Naive B cell (primary cell): Measurements from ENCODE around the gene LCN10. TPM values are rescaled to one million over a fixed set of nuclear protein-coding genes. Genes with fewer than 3 reads are reported as not detected.
A peak's percentile ranks its signal among the peaks of the same experiment; 100 is the strongest.

ENCODE experiments used
- ATAC-seq, 2 donors: fragments of 150-1000 bp; cut with Tn5 transposase; 2 replicates each; pipeline ENCODE4 v1.10.0; 2021; ENCODE audit warnings: low read depth in 2 of 2, mild to moderate bottlenecking in 2 of 2, moderate library complexity in 2 of 2
- DNase-seq: peaks from one replicate; pipeline ENCODE4 v3.0.0; 2022
- H3K27ac Mint-ChIP-seq, 6 donors: one replicate each; pipeline ENCODE4 v1.8.0; 2020 to 2022; ENCODE audit warnings: mild to moderate bottlenecking in 6 of 6, mixed read lengths in 6 of 6, moderate library complexity in 5 of 6, inconsistent platforms in 2 of 6
- H3K27me3 Mint-ChIP-seq, 3 donors: one replicate each; pipeline ENCODE4 v1.8.0; 2021 to 2022; ENCODE audit warnings: mixed read lengths in 3 of 3, mild to moderate bottlenecking in 1 of 3
- H3K36me3 Mint-ChIP-seq, 2 donors: one replicate each; pipeline ENCODE4 v1.8.0; 2020 to 2022; ENCODE audit warnings: mixed read lengths in 2 of 2, inconsistent platforms in 1 of 2, mild to moderate bottlenecking in 1 of 2
- H3K4me1 Mint-ChIP-seq, 3 donors: one replicate each; pipeline ENCODE4 v1.8.0; 2020 to 2022; ENCODE audit warnings: mixed read lengths in 3 of 3, inconsistent platforms in 1 of 3, mild to moderate bottlenecking in 1 of 3, moderate library complexity in 1 of 3
- H3K4me3 Mint-ChIP-seq, 8 donors: one replicate each; pipeline ENCODE4 v1.8.0; 2020 to 2022; ENCODE audit warnings: mild to moderate bottlenecking in 8 of 8, mixed read lengths in 8 of 8, moderate library complexity in 8 of 8, inconsistent platforms in 2 of 8
- H3K9me3 Mint-ChIP-seq, 7 donors: one replicate each; pipeline ENCODE4 v1.8.0; 2020 to 2022; ENCODE audit warnings: mixed read lengths in 7 of 7, mild to moderate bottlenecking in 5 of 7, inconsistent platforms in 2 of 7, moderate library complexity in 1 of 7
- polyA plus RNA-seq, 6 donors: library from polyadenylated mRNA; unstranded; fragments of 300-500 nt; fragmentation: Illumina TruSeq; gene quantifications; one replicate each; pipeline ENCODE4 v1.2.3, GENCODE V29; 2021; ENCODE audit warnings: low read depth in 6 of 6

LCN10 gene
- polyA plus RNA-seq, 6 donors from 2014 or later, result 46.1 to 86.0 (median 65.3) TPM

DNA sequence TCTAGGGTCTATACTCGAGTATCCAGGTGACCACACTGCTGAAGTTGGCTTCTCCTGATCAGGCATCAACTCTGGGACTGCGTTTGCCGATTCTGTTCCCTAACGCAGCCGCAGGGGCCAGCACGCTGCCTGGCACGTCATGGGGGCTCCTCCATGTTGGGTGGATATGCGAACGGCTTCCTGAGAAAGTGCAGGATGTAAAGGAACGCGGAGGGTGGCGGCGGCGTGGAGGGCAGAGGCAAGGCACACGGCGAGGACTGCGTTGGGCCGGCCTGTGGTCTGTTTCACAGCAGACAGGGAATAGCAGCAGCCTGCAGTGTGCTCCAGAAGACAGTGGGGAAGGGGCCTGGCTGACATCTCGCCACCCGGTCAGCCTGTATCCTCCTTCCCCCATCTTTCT, 3.8 kb downstream of the LCN10 start:
- no peak for ATAC-seq

DNA sequence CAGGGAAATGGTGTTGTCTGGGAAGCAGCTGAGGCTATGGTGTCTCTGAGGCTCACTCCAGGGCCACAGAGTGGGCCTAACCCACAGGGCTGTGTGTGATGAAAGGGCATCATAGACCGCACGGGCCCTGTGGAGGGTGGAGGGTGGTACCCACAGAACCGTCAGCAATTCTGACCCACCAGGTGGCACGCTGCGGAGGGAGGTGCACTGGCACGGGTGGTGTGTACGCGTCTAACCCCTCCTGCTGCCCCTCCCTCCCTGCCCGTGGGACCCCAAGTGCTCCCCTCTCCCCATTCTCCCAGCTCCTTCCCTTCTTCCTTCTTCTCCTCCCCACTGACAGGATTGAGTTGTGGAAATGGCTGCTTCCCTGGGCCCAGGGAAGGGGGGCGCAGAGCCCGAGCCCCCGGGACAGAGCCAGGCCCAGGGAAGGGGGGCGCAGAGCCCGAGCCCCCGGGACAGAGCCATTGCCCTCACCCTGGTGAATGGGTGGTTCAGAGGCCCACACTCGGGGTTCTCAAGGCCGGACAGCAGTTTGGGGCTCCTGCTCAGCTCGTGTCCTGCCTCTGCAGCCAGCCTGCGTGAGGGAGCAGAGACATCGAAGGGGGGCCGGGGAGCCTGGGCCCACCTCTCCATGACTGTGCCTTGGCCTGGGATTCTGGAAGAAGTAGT, 6.8 kb downstream of the LCN10 start:
- ATAC-seq, result no peak
- peak overlapping the region in 2 of 6 donors; percentile 13 to 47 for H3K27ac Mint-ChIP-seq
- peak overlapping the region in 1 of 8 donors; percentile 41 for H3K4me3 Mint-ChIP-seq
- H3K27me3 Mint-ChIP-seq, result no peaks in the 10 kb centered on the region
- H3K4me1 Mint-ChIP-seq, result peaks cover 28 to 53% (median 35%) of the 10 kb centered on the region in 3 donors
- no peaks in the 10 kb centered on the region for H3K9me3 Mint-ChIP-seq
- no peak for DNase-seq
- H3K36me3 Mint-ChIP-seq, result peaks cover 0 to 14% of the 10 kb centered on the region in 2 donors

More for the DNA sequence above, 3.8 kb downstream of the LCN10 start:
- H3K27ac Mint-ChIP-seq, result peak overlapping the region in 1 of 6 donors; percentile 78
- H3K9me3 Mint-ChIP-seq, result no peaks in the 10 kb centered on the region
- peaks cover 0 to 14% of the 10 kb centered on the region in 2 donors for H3K36me3 Mint-ChIP-seq
- H3K27me3 Mint-ChIP-seq, result no peaks in the 10 kb centered on the region
- peak overlapping the region in 4 of 8 donors; percentile 32 to 85 (median 53) for H3K4me3 Mint-ChIP-seq
- peaks cover 32 to 57% (median 57%) of the 10 kb centered on the region in 3 donors for H3K4me1 Mint-ChIP-seq
- DNase-seq, result no peak

DNA sequence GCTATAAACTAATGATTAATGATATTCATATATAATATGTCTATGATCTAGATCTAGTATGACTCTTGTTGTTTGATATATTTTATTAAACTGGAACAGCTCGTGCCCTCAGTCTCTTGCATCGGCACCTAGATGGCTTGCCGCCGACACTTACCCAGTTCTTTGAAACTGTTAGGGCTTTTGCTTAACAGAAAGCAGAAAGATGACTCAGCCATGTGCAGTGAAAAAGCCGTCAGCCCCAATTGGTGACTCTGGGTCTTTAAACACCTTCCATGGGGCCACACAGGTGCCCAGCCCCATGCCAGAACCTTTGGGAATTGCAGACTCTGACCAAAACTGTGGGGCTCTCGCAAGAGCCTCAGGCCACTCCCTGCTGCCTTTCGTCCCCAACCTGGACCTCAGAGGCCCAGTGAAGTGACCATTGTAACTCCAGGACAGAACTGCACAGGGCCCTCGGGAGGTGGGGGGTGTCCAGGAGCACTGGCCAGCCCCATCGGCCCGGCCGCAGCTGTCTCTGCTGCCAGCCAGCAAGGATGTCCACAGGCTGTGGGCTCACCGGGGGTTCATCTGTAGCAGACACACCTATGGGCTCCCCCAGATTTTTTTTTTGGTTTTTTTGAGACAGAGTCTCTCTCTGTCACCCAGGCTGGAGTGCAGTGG, 7.8 kb downstream of the LCN10 start:
- Mint-ChIP-seq H3K36me3 (peaks cover 0 to 14% of the 10 kb centered on the region in 2 donors), H3K4me3 (peak overlapping the region in 1 of 8 donors; percentile 41), H3K9me3 (no peaks in the 10 kb centered on the region), H3K27ac (no peak overlapping the region), H3K4me1 (peaks cover 22 to 57% (median 36%) of the 10 kb centered on the region in 3 donors), H3K27me3 (no peaks in the 10 kb centered on the region)
- DNase-seq (no peak), ATAC-seq (no peak)

DNA sequence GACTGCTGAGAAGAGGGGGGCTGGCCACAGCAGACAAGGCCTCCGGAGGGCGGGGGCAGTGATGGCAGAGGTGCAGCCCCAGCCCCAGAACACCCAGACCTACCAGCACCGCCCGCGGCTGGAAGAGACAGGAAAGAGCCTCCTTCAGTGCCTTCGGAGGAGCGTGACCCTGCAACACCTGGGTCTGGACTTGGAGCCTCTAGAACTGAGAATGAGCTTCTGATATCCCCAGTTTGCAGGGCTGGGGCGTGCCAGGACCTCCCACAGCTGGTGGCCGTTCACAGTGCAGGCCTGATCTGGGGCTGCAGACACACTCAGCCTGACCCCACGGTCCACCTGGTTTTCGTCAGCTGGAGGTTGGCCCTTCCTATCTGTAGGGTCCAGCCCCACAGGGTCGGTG, 9.1 kb downstream of the LCN10 start:
- DNase-seq (no peak), ATAC-seq (no peak)
- H3K27me3 Mint-ChIP-seq, result no peaks in the 10 kb centered on the region
- H3K36me3 Mint-ChIP-seq, result peaks cover 0 to 6% of the 10 kb centered on the region in 2 donors
- H3K9me3 Mint-ChIP-seq, result no peaks in the 10 kb centered on the region
- peak overlapping the region in 2 of 8 donors; percentile 23 to 32 for H3K4me3 Mint-ChIP-seq
- H3K27ac Mint-ChIP-seq, result peak overlapping the region in 1 of 6 donors; percentile 61
- H3K4me1 Mint-ChIP-seq, result peaks cover 14 to 52% (median 38%) of the 10 kb centered on the region in 3 donors

DNA sequence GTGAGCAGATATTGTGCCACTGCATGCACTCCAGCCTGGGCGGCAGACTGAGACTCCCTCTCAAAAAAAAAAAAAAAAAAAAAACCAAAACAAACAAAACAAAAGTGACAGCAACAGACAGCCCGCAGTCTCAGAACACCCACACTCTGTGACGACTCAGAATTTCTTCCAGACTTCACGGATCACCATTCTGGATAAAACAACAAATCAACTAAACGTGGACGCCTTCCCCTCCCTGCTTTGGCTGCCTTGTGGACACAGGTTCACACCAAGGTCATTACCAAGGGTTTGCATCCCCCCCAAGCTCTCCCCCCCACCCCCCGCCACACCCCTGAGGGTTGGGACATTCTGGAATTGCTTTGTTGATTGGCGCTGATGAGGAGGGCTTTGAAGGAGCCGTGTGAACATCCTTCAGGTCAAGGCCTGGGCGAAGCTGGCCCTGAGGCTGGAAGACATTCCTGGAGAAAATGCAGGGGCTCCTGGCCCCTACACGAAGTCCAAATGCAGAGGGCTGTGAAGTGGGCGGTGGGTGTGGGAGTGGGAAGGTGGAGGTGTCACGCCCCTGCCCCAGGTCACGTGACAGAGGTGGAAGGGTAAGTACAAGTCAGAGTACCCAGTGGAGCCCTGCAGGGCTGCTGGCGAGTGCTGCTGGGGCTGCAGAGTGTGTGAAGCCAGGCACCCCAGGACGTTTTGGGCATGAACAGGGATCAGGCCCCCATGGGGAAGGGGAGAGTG, 10.1 kb downstream of the LCN10 start:
- Mint-ChIP-seq H3K27ac (no peak overlapping the region), H3K4me3 (peak overlapping the region in 1 of 8 donors; percentile 40), H3K9me3 (no peaks in the 10 kb centered on the region), H3K27me3 (no peaks in the 10 kb centered on the region), H3K36me3 (no peaks in the 10 kb centered on the region), H3K4me1 (peaks cover 8 to 44% (median 29%) of the 10 kb centered on the region in 3 donors)
- no peak for DNase-seq
- no peak for ATAC-seq

DNA sequence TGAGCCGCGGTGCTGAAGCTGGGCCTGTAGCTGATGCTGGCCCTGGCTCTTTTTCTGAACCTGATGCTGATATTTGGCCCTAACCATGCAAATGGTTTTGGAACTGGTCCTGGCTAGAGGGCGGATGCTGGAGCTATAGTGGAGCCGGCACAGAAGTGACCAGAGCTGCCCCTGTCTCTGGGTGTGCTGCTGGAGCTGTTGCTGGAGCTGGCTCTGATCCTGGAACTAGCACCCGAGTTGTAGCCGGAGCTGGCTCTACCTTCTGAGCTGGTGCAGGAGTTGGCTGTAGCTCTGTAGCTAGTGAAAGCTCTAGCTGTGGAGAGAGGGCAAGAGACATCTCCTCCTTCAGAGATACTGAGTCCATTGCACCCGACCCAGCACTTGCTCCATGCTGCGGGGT, 12.8 kb downstream of the LCN10 start:
- no peaks in the 10 kb centered on the region for H3K9me3 Mint-ChIP-seq

DNA sequence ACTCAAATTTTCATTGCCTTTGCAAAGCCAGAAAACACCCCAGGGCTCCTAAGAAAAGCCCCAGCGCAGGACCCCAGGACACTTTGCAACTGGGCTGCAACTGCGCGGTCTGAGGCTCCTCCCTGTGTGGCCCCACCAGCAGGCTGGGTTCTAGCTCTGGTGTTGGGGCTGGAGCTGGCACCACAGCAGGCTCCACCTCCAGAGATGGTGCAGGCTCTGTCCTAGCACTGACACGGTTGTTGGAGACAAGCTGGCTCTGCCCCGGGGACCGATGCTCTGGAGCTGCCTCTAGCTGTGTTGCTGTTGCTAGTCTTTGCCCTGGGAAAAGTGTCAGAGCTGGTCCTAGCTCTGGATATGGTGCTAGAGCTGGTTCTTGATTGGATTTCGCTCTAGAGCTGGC, 13.6 kb downstream of the LCN10 start:
- peaks cover 7 to 14% of the 10 kb centered on the region in 2 donors for H3K36me3 Mint-ChIP-seq
- H3K4me1 Mint-ChIP-seq, result peaks cover 23 to 69% (median 44%) of the 10 kb centered on the region in 3 donors
- H3K27me3 Mint-ChIP-seq, result peaks cover 0 to 3% (median 0%) of the 10 kb centered on the region in 3 donors
- ATAC-seq (no peak), DNase-seq (no peak)
- H3K4me3 Mint-ChIP-seq, result peak overlapping the region; percentile 9 to 95 (median 74)
- peak overlapping the region in 2 of 6 donors; percentile 73 to 92 for H3K27ac Mint-ChIP-seq
- H3K9me3 Mint-ChIP-seq, result no peaks in the 10 kb centered on the region

More for the DNA sequence above, 12.8 kb downstream of the LCN10 start:
- no peak for ATAC-seq
- peak overlapping the region in 3 of 6 donors; percentile 37 to 92 (median 56) for H3K27ac Mint-ChIP-seq
- peaks cover 7 to 9% of the 10 kb centered on the region in 2 donors for H3K36me3 Mint-ChIP-seq
- H3K4me3 Mint-ChIP-seq, result peak overlapping the region; percentile 22 to 95 (median 74)
- peaks cover 19 to 62% (median 39%) of the 10 kb centered on the region in 3 donors for H3K4me1 Mint-ChIP-seq
- DNase-seq, result no peak
- H3K27me3 Mint-ChIP-seq, result peaks cover 0 to 3% (median 0%) of the 10 kb centered on the region in 3 donors

DNA sequence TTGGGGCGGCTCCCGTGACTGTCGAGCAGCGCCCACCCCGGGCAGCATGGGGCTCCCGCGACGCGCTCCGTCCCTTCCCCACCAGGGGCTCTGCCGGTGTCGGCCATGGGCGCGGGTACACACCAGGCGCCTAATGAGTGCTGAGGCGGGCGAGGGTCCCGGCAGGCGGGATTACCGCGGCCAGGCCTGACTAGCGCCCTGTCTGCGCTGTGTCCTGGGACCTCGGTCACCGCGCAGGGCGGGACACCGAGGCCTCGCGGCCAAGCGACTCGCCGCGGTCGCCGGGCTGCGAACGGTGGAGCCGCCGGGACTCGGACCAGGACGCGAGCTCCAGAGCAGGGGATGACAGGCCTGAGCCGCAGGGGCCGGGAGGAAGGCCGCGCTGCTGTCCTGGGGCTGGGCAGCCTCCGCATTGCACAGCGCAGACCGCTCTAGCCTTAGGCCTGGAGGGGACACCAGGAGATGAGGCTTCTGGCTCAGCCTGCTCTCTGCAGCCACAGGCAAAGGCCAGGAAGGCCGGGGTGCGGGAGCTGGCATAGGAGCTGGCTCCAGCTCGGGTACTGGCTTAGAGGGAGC, 14.1 kb downstream of the LCN10 start:
- peak in 1 of 2 donors; percentile 3 for ATAC-seq
- Mint-ChIP-seq H3K27ac (peak overlapping the region in 1 of 6 donors; percentile 92), H3K4me3 (peak overlapping the region; percentile 51 to 95 (median 74)), H3K27me3 (peaks cover 0 to 3% (median 0%) of the 10 kb centered on the region in 3 donors), H3K36me3 (peaks cover 7 to 19% of the 10 kb centered on the region in 2 donors), H3K9me3 (no peaks in the 10 kb centered on the region), H3K4me1 (peaks cover 23 to 69% (median 49%) of the 10 kb centered on the region in 3 donors)
- DNase-seq, result no peak

DNA sequence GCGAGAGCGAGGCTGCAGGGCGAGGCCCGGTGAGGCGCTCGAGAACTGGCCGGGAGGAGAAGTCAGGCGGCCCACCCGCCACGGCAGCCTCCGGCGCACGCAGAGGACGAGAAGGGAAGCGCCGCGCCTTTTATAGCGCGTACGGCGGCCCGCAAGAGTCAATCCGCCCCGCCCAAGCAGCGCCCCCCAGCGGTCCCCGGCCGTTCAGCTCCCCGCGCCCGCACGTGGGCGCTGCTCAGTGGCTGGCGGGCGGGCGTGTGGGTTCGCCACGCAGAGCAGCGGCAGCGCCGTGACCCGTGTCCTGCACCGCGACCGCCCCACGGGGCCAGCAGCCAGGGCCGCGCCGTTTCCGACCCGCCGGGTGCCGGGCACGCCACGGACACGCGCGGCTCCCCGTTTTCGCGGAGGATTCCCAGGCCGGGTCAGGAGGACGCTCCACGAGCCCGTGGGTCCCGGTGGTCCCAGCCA, 14.6 kb downstream of the LCN10 start:
- ATAC-seq (peak; percentile 66 to 70), DNase-seq (peak; percentile 91)
- peaks cover 7 to 22% of the 10 kb centered on the region in 2 donors for H3K36me3 Mint-ChIP-seq
- no peaks in the 10 kb centered on the region for H3K9me3 Mint-ChIP-seq
- peaks cover 0 to 3% (median 0%) of the 10 kb centered on the region in 3 donors for H3K27me3 Mint-ChIP-seq
- peak overlapping the region; percentile 66 to 99 (median 95) for H3K4me3 Mint-ChIP-seq
- H3K4me1 Mint-ChIP-seq, result peaks cover 22 to 67% (median 53%) of the 10 kb centered on the region in 3 donors
- H3K27ac Mint-ChIP-seq, result peak overlapping the region in 3 of 6 donors; percentile 86 to 94 (median 92)

DNA sequence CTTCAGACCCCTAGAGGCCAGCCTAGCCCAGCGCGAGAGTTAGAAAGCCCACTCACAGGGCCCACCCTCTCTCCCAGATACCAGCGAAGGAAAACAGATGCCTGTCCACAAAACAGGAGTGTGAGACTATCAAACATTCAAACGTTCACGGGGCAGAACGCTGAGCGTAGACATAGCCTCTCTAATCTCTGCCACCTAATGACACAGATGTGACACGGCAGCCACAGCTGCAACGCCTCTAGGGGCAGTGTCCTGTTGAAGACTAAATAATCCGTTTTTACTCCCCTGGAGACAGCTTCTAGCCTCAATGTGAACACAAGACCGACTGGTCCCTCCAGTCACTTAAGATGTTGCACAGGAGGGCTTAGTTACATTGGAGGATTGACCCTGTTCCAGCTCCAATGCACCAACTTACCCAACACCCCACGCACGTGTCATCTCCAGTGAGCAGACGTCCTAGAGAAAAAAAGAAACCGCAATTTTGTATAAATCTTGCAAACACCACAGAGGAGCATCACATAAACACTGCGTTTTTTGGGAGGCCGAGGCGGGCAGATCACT, 16.0 kb downstream of the LCN10 start:
- Mint-ChIP-seq H3K4me1 (peaks cover 15 to 56% (median 48%) of the 10 kb centered on the region in 3 donors), H3K27me3 (peaks cover 0 to 3% (median 0%) of the 10 kb centered on the region in 3 donors), H3K4me3 (peak overlapping the region; percentile 88 to 99 (median 97)), H3K27ac (peak overlapping the region; percentile 92 to 99 (median 96)), H3K9me3 (no peaks in the 10 kb centered on the region), H3K36me3 (peaks cover 7 to 22% of the 10 kb centered on the region in 2 donors)
- ATAC-seq (peak; percentile 51 to 54), DNase-seq (peak; percentile 47)

DNA sequence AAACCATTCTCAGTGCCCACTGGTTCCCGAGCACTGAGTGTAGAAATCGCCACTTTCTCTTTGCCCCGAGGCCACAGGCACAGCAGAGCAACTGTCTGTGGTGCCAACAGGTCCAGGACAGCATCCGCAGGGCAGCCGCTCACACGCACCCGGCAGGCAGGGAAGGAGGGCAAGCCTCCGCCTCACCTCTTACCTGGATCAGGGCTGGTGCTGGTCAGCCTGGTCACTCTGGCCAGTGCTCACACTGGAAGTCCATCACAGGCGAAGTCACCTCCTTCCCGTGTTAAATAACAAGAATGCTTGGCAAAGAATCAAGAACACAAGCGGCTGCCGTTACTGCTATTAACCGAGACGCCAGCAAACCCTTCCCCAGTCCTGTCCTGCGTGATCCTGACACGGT, 16.6 kb downstream of the LCN10 start:
- Mint-ChIP-seq H3K4me3 (peak overlapping the region; percentile 88 to 99 (median 97)), H3K9me3 (no peaks in the 10 kb centered on the region), H3K27me3 (peaks cover 0 to 3% (median 0%) of the 10 kb centered on the region in 3 donors), H3K4me1 (peaks cover 18 to 55% (median 52%) of the 10 kb centered on the region in 3 donors), H3K36me3 (peaks cover 7 to 22% of the 10 kb centered on the region in 2 donors), H3K27ac (peak overlapping the region; percentile 92 to 99 (median 96))
- ATAC-seq, result no peak
- no peak for DNase-seq

DNA sequence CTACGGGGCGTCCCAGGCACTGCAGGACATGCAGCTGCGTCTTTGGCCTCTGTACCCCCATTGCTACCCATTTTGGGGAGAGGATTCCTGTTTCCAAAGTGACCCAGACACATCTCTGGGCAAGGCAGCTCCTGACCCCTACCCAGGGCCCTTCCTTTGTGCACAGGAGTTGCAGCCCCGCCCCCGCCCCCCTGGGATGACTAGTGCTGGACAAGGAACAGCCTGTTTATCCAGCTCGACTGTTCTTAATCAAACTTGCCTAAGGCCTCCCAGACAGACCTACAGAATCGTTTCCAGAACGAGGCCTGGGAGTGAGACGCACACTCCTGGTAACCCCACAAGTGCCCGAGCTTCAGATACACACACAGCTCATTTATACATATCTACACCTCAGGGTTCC, 17.1 kb downstream of the LCN10 start:
- H3K4me1 Mint-ChIP-seq, result peaks cover 19 to 53% (median 53%) of the 10 kb centered on the region in 3 donors
- H3K27ac Mint-ChIP-seq, result peak overlapping the region in 3 of 6 donors; percentile 11 to 92 (median 86)
- peaks cover 0 to 3% (median 0%) of the 10 kb centered on the region in 3 donors for H3K27me3 Mint-ChIP-seq
- no peaks in the 10 kb centered on the region for H3K9me3 Mint-ChIP-seq
- DNase-seq, result no peak
- H3K4me3 Mint-ChIP-seq, result peak overlapping the region in 6 of 8 donors; percentile 10 to 99 (median 96)
- no peak for ATAC-seq
- H3K36me3 Mint-ChIP-seq, result peaks cover 7 to 22% of the 10 kb centered on the region in 2 donors
